SK-N-SH treated with all-trans-retinoic acid at 6 μM for 48 hours (cell line): Measurements from ENCODE around the gene USP35.

Source experiments
- ARNTL ChIP-seq: fragments of 450-650 bp; formaldehyde crosslinking; IDR thresholded peaks from 2 replicates; pipeline ENCODE4 v1.5.0; 2020; ENCODE audit warnings: low read depth, mild to moderate bottlenecking, moderate library complexity, borderline replicate concordance
- CREB5 ChIP-seq: fragments of 250-450 bp; sonication (Bioruptor Pico); IDR thresholded peaks from 2 replicates; pipeline ENCODE4 v1.5.1; 2020; ENCODE audit warnings: low read depth, mild to moderate bottlenecking, moderate library complexity
- ESRRG ChIP-seq: fragments of 250-450 bp; sonication (Bioruptor Pico); IDR thresholded peaks from 2 replicates; pipeline ENCODE4 v1.6.1; 2021; ENCODE audit warnings: mild to moderate bottlenecking
- RARB ChIP-seq: fragments of 250-450 bp; sonication (Bioruptor Pico); IDR thresholded peaks from 2 replicates; pipeline ENCODE4 v1.8.0; 2021; ENCODE audit warnings: mild to moderate bottlenecking, moderate library complexity
- ZC3H10 ChIP-seq: fragments of 250-450 bp; sonication (Bioruptor Pico); IDR thresholded peaks from 2 replicates; pipeline ENCODE4 v1.5.1; 2021; ENCODE audit warnings: mild to moderate bottlenecking, moderate library complexity
- ZNF565 ChIP-seq: fragments of 450-650 bp; formaldehyde crosslinking; conservative IDR thresholded peaks from 2 replicates; pipeline ENCODE4 v1.5.0; 2020; ENCODE audit warnings: low read depth, mild to moderate bottlenecking, moderate library complexity
- ZNF70 ChIP-seq: fragments of 450-650 bp; formaldehyde crosslinking; IDR thresholded peaks from 2 replicates; pipeline ENCODE4 v1.5.0; 2020; ENCODE audit warnings: mild to moderate bottlenecking, moderate library complexity
- TF ChIP-seq, protein P1 (sequence below): fragments of 250-450 bp; sonication (Bioruptor Pico); IDR thresholded peaks from 2 replicates; pipeline ENCODE4 v1.8.0; 2020; ENCODE audit warnings: mild to moderate bottlenecking, moderate library complexity, borderline replicate concordance
- TF ChIP-seq, protein P2 (sequence below): fragments of 250-450 bp; sonication (Bioruptor Pico); IDR thresholded peaks from 2 replicates; pipeline ENCODE4 v1.5.1; 2021; ENCODE audit warnings: mild to moderate bottlenecking, moderate library complexity

DNA sequence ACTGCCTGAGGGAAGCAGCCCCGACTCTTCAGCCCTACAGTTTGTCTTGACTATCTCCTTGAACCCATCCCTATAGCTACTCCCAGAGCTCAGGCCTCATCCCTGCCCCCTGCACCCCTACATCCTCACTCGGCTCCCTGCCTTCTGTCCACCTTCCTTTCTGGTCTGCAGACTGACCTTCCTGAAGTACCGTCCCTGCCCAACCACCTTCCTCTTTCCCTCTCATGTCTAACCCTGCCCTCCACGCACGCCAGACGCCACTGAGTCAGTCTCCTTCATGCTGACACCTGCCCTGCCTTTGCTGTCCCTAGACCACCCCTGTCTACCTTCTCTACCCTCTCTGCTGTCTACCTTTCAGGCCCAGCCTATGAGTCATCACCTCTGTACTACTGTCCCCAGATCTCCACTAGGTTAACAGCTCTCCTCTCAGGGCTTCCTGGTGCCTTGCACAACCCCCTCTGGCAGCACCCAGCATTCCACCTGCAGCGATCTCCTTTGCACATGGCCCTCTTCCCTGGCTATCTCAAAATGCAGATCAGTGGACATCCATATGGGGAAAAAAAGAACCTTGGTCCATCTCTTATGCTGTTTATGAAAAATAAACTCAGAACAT, 9.2 kb upstream of the USP35 start:
- no peak for TF ChIP-seq CREB5 (CRISPR knock-in tag)
- no peak for TF ChIP-seq ZNF565 (CRISPR knock-in tag)
- no peak for TF ChIP-seq ESRRG (CRISPR knock-in tag)
- no peak for TF ChIP-seq ZNF70 (CRISPR knock-in tag)
- no peak for TF ChIP-seq RARB (CRISPR knock-in tag)
- TF ChIP-seq, protein P1, sequence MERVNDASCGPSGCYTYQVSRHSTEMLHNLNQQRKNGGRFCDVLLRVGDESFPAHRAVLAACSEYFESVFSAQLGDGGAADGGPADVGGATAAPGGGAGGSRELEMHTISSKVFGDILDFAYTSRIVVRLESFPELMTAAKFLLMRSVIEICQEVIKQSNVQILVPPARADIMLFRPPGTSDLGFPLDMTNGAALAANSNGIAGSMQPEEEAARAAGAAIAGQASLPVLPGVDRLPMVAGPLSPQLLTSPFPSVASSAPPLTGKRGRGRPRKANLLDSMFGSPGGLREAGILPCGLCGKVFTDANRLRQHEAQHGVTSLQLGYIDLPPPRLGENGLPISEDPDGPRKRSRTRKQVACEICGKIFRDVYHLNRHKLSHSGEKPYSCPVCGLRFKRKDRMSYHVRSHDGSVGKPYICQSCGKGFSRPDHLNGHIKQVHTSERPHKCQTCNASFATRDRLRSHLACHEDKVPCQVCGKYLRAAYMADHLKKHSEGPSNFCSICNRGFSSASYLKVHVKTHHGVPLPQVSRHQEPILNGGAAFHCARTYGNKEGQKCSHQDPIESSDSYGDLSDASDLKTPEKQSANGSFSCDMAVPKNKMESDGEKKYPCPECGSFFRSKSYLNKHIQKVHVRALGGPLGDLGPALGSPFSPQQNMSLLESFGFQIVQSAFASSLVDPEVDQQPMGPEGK (CRISPR knock-in tag) = no peak
- TF ChIP-seq ZC3H10 = no peak
- TF ChIP-seq, protein P2, sequence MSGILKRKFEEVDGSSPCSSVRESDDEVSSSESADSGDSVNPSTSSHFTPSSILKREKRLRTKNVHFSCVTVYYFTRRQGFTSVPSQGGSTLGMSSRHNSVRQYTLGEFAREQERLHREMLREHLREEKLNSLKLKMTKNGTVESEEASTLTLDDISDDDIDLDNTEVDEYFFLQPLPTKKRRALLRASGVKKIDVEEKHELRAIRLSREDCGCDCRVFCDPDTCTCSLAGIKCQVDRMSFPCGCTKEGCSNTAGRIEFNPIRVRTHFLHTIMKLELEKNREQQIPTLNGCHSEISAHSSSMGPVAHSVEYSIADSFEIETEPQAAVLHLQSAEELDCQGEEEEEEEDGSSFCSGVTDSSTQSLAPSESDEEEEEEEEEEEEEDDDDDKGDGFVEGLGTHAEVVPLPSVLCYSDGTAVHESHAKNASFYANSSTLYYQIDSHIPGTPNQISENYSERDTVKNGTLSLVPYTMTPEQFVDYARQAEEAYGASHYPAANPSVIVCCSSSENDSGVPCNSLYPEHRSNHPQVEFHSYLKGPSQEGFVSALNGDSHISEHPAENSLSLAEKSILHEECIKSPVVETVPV (CRISPR knock-in tag) = no peak
- no peak for TF ChIP-seq ARNTL (CRISPR knock-in tag)
